OCI-LY3 (cell line): ENCODE data around the gene GABRG3.

ENCODE experiments used
- EZH2phosphoT487 ChIP-seq: fragments of 200-600 bp; shearing (Covaris generic); IDR thresholded peaks from 2 replicates; pipeline ENCODE4 v1.6.1; 2018; ENCODE audit warnings: antibody characterized with exemption, mixed run types, low read depth
- TF ChIP-seq, protein P1 (sequence below): fragments of 200-600, 300-600 bp; sonication (generic); IDR thresholded peaks from 2 replicates; pipeline ENCODE4 v1.5.1; 2014; ENCODE audit warnings: antibody characterized with exemption, low read length, low read depth

DNA sequence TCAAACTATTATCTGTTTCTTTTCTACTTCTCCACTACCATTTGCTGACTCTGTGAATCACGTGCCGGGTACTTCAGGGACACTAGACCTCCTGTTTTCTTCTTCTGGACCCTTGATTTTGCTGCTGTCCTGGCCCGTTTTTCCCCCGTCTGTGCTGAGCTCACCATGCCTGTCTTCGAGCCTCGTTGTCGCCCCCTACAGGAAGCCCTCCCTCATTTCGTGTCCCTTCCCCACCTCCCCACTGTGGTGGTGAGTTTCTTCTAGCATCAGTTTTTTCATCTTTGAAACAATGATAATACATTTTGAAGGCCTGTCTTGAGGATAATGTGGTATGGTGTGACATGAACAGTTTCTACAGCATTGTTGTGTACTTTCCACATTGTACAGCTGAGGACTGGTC, 12.8 kb downstream of the GABRG3 start:
- TF ChIP-seq, protein P1, sequence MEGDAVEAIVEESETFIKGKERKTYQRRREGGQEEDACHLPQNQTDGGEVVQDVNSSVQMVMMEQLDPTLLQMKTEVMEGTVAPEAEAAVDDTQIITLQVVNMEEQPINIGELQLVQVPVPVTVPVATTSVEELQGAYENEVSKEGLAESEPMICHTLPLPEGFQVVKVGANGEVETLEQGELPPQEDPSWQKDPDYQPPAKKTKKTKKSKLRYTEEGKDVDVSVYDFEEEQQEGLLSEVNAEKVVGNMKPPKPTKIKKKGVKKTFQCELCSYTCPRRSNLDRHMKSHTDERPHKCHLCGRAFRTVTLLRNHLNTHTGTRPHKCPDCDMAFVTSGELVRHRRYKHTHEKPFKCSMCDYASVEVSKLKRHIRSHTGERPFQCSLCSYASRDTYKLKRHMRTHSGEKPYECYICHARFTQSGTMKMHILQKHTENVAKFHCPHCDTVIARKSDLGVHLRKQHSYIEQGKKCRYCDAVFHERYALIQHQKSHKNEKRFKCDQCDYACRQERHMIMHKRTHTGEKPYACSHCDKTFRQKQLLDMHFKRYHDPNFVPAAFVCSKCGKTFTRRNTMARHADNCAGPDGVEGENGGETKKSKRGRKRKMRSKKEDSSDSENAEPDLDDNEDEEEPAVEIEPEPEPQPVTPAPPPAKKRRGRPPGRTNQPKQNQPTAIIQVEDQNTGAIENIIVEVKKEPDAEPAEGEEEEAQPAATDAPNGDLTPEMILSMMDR, result 0 out of 2 replicates have a peak, but pooled peaks have one; percentile 8
- no peak for TF ChIP-seq EZH2phosphoT487
